ENCODE data around the gene ADAP1. TPM values are rescaled to one million over a fixed set of nuclear protein-coding genes. Genes with fewer than 3 reads are reported as not detected.

The ADAP1 gene
- total and polyA plus RNA-seq, 2 of the 8 experiments (the other 6 are each of a cell fraction or from before 2014, with no cell fraction given) = 5.8 to 6.1 TPM

DNA sequence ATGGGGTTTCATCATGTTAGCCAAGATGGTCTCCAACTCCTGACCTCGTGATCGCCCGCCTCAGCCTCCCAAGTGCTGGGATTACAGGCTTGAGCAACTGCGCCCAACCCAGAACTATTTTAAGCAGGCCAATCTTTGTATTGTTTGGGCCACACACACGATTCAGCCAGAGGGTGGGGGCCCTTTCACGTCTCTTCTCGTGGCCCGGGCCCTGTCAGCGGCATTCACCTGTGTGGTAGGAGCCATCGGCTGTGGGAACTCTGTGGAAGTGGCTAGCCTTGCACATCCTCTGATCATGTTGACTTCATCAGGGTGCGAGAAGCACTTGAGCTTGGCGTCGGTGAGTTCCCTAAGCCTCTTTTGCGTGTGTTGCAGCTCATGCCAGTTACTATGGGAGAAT is 105.3 kb downstream of the ADAP1 start:
- WGBS, 2 experiments (ENCODE audit: extremely low coverage in 1 of 2, insufficient coverage in 1 of 2, insufficient read length in 1 of 2, insufficient replicate concordance in 2 of 2, low coverage in 1 of 2, low lambda C conversion rate in 2 of 2, missing lambda C conversion rate in 1 of 2) = 88% methylated on average over 14 of the region's 14 CpGs; no CpG with 5 or more reads in 1 of the 2 experiments
- no peak overlapping the region for H3K27ac ChIP-seq (ENCODE audit: low read depth, low read length)
- TF ChIP-seq ZNF274 (IDR thresholded peaks at IDR 0.05; ENCODE audit: borderline replicate concordance, extremely low read depth, low read length) (no peak), SRF (IDR thresholded peaks at IDR 0.05; ENCODE audit: low read depth, low read length) (no peak), KDM5A (IDR thresholded peaks at IDR 0.05; ENCODE audit: low read length) (no peak), POLR2AphosphoS5 (IDR thresholded peaks at IDR 0.05; ENCODE audit: low read depth, low read length) (no peak), CHD2 (IDR thresholded peaks at IDR 0.05; ENCODE audit: low read length) (no peak), HDAC6 (IDR thresholded peaks at IDR 0.05; ENCODE audit: low read depth, low read length) (no peak), EP300 (IDR thresholded peaks at IDR 0.05; ENCODE audit: borderline replicate concordance in 1 of 2, low read depth in 2 of 2, low read length in 2 of 2) (no peak)
- no peak overlapping the region for H2BK15ac ChIP-seq (ENCODE audit: low read length)
- no peak overlapping the region for H3K4me3 ChIP-seq (ENCODE audit: extremely low read depth in 1 of 4, insufficient read depth in 2 of 4, low read depth in 3 of 4, low read length in 4 of 4)
- H3K4me1 ChIP-seq (replicated peaks in 1 of 4; ENCODE audit: control insufficient read depth in 3 of 4, insufficient read depth in 4 of 4, low read length in 3 of 4) = no peaks in the 10 kb centered on the region
- H2AFZ ChIP-seq (ENCODE audit: low read length) = no peak overlapping the region
- H3K18ac ChIP-seq (ENCODE audit: extremely low read depth, low read length) = no peak overlapping the region
- no peak overlapping the region for H2AK5ac ChIP-seq (ENCODE audit: low read depth, low read length)
- H3K27me3 ChIP-seq (replicated peaks in 1 of 4; ENCODE audit: control insufficient read depth in 3 of 4, extremely low read depth in 1 of 4, insufficient read depth in 3 of 4, low read length in 3 of 4) = no peaks in the 10 kb centered on the region
- no peak overlapping the region for H2BK120ac ChIP-seq (replicated peaks; ENCODE audit: low read depth, low read length)
- H4K5ac ChIP-seq (ENCODE audit: insufficient read length, low read depth, low read length) = no peak overlapping the region
- no peak overlapping the region for H3K9ac ChIP-seq (replicated peaks in 1 of 4; ENCODE audit: extremely low read depth in 1 of 4, low read depth in 3 of 4, low read length in 3 of 4)
- H3K4me2 ChIP-seq (ENCODE audit: insufficient read depth in 1 of 2, low read depth in 2 of 2, low read length in 2 of 2) = no peak overlapping the region
- H3K23ac ChIP-seq (ENCODE audit: insufficient read length) = no peak overlapping the region
- no peak overlapping the region for H3K56ac ChIP-seq (replicated peaks; ENCODE audit: insufficient read length, low read depth, low read length)
- H2BK5ac ChIP-seq (ENCODE audit: low read depth, low read length) = 0 out of 2 replicates have a peak overlapping the region, but pooled peaks have one; percentile 18
- peaks cover 0 to 2% of the 10 kb centered on the region in 2 experiments; a peak in 1 of 4 replicates for H3K9me3 ChIP-seq (ENCODE audit: insufficient read depth in 2 of 2, low read depth in 1 of 2, low read length in 1 of 2)
- ChIA-PET CTCF (ENCODE audit: partially characterized antibody) (interaction anchor here (0.8 to 1.4 kb wide), 3 partner anchors 10 to 27 kb away, joined by 3 to 5 read pairs (median 3); no protein-coding TSS in a partner anchor), POLR2A (ENCODE audit: partially characterized antibody) (no interaction called here)
- H3K14ac ChIP-seq (ENCODE audit: insufficient read length) = no peak overlapping the region
- no peaks in the 10 kb centered on the region for H3K23me2 ChIP-seq (ENCODE audit: low read depth, low read length)
- no peak overlapping the region for H4K8ac ChIP-seq (ENCODE audit: extremely low read depth, insufficient read depth, low read length)
- H3K79me1 ChIP-seq (ENCODE audit: low read depth, low read length) = peaks cover 2% of the 10 kb centered on the region; the same call in 1 of the 2 replicates
- peaks cover 0 to 14% of the 10 kb centered on the region in 2 experiments for H4K20me1 ChIP-seq (replicated peaks in 1 of 2; ENCODE audit: control insufficient read depth in 1 of 2, insufficient read depth in 2 of 2, low read length in 2 of 2)
- no peak overlapping the region for H4K91ac ChIP-seq (replicated peaks; ENCODE audit: insufficient read length, low read length)
- DNase-seq (ENCODE audit: low read depth in 1 of 2, low spot score in 2 of 2) (no peak), FAIRE-seq (no peak)
- H2BK12ac ChIP-seq (ENCODE audit: low read depth, low read length) = no peak overlapping the region
- no peak overlapping the region for H3K4ac ChIP-seq (replicated peaks; ENCODE audit: insufficient read length, low read depth, low read length)
- no peak overlapping the region for H2BK20ac ChIP-seq (ENCODE audit: low read length)
- H3K36me3 ChIP-seq (ENCODE audit: control insufficient read depth in 2 of 4, insufficient read depth in 4 of 4, low read length in 3 of 4) = peaks cover 8 to 58% (median 43%) of the 10 kb centered on the region in 4 experiments; a peak in 7 of 8 replicates
- peaks cover 0 to 27% of the 10 kb centered on the region in 2 experiments; a peak in 1 of 4 replicates for H3K79me2 ChIP-seq (ENCODE audit: control insufficient read depth in 1 of 2, insufficient read depth in 2 of 2, low read length in 2 of 2)
